Activated CD4-positive, alpha-beta T cell treated with anti-CD3 and anti-CD28 coated beads, Interleukin-2, amount 50 U/mL, for 4 hours (primary cell): Measurements from ENCODE around the gene FUT8.
"Not testable (repeated sequence)": the region's sequence is repeated elsewhere in the genome, so short reads cannot be mapped to it uniquely, and the experiment has no call there.

Experiments
- DNase-seq, 2 experiments: peaks; one replicate each; pipeline ENCODE4 v3.0.0-alpha.2; 2020

The FUT8 gene

DNA sequence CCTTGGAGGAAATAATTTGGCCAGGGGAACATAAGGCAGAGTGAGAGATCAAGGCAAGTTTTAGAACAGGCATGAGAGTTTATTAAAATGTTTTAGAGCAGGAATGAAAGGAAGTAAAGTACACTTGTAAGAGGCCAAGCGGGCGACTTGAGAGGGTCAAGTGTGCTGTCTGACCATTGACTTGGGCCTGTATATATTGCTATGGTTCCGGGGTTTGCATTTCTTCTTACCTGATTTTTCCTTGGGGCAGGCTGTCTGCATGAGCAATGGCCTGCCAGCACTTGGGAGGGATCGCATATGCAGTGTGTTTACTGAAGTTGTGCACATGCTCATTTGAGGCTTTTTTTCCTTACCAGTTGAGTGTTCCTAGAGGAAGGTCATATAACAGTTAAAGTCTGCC lies 214.8 kb downstream of the FUT8 start:
- no peak for DNase-seq

GRCh38 chr14:65628664-65629063 lies 216.1 kb downstream of the FUT8 start:
- DNase-seq, result no peak

DNA sequence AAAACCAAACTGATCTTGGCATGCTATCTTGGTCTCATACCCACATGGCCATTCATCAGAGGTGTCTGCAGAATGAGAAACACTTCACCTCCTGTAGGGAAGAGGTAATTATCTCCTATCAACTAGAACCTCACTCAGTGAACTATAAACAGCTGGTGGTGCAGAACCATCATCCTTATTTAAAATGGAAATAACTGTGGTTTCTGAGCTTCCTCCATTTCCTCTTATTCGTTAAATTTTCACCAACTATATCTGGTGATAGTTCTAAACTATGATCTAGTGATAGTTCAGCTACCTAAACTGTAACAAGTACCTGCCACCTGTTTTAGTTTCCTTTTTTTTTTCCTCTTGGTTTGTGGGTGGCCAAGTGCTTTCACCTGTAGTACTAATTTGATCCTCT lies 218.5 kb downstream of the FUT8 start:
- no peak for DNase-seq

DNA sequence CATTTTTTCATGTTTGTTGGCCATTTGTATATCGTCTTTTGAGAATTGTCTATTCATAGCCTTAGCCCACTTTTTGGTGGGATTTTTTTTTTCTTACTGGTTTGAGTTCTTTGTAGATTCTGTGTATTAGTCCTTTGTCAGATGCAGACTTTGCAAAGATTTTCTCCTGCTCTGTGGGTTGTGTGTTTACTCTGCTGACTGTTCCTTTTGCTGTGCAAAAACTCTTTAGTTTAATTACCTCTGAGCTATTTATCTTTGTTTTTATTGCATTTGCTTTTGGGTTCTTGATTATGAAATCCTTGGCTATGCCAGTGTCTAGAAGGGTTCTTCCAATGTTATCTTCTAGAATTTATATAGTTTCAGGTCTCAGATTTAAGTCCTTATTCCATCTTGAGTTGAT lies 220.0 kb downstream of the FUT8 start:
- no peak for DNase-seq

- not testable (repeated sequence) for DNase-seq
Measured at GRCh38 chr14:65633666-65634065, 221.1 kb downstream of the FUT8 start.

DNA sequence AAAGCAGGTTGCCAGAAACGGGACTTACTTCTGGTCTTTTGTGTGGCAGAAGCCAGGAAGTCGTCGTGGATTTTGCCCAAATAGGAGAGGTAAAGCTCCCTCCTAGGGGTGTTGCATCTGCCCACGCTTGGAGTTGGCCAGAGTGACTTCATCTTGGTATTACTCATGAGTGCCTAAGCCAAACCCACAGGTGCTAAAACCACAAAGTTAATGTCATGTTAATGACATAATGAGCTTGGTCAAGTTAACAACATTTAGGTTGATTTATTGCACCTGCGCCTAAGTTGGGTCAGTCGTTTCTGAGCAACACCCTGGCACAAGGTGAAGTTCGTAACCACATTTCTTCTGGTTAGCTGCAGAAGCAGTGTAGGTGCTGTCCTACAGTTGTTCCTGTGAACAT lies 225.2 kb downstream of the FUT8 start:
- peak; percentile 4 to 10 for DNase-seq

GRCh38 chr14:65639216-65639615 lies 226.7 kb downstream of the FUT8 start:
- DNase-seq, result no peak

DNA sequence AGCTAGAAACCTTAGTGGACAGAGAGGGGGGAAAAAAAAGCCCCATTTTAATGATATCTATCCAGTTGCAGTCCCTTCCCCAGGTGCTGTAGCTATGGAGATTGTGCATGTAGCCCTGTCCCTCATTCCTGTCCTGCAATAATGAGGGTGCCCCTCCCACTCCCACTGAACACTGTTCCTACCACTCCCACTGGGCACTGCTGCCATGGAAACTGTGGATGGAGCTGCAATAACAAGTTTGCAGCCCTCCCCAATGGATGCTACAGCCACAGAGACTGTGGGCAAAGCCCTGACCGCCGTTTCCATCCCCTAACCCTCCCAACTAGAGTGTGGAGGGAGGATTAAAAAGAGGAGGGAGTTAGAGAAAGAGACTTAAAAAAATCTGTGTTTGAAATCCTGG lies 238.3 kb downstream of the FUT8 start:
- no peak for DNase-seq

- DNase-seq, result no peak
Measured at GRCh38 chr14:65656554-65656953, 244.0 kb downstream of the FUT8 start.

DNA sequence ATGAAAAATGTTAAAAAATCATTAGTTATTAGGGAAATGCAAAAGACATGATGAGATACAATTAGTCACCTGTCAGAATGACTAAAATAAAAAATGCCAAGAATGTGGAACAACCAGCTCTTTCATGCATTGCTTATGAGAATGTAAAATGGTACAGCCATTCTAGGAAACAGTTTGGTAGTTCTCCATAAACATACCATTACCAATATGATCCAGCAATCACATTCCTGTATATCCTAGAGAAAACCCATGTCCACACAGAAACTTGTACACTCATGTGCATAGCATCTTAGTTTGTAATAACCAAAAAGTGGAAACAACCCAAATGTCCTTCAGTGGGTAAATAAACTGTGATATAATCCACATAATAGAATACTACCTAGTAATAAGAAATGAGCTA lies 245.7 kb downstream of the FUT8 start:
- no peak for DNase-seq

DNA sequence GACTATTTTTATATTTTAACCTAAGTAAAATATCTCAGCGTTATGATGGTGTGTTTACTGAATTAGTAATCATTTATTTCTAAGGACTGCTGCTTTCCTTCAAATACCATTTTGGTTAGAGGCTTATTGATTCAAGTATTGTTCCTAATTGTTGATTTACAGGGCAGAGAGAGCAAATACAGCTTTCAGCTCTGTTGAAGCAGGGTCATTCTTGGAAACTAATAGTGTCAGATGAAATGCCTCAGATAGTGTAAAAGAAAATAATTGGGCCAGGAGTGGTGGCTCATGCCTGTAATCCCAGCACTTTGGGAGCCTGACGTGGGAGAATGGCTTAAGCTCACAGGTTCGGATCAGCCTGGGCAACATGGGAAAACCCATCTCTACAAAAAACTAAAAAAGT lies 249.3 kb downstream of the FUT8 start:
- DNase-seq, result no peak

DNA sequence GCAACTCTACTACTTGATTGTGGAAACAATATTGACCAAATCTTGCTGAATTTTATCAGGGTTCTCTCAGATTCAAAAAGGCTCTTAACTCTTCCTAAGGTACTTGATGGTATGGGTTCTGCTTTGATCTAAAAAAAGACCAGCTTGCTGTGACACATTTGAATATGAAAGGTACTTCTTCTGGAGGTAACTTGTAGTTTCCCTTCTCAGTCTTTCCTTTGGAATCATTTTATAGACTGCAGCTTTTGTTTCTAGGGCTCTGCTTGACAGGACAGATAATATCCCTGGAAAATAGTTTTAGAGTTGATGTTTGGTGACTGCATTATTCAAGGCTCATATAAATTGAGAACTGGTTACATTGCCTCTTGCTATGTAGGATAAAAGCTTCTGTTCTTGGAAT lies 251.9 kb downstream of the FUT8 start:
- DNase-seq, result no peak

GRCh38 chr14:65676361-65677014 lies 264.0 kb downstream of the FUT8 start:
- DNase-seq, result no peak

- DNase-seq, result no peak
Measured at GRCh38 chr14:65685572-65685971, 273.0 kb downstream of the FUT8 start.

DNA sequence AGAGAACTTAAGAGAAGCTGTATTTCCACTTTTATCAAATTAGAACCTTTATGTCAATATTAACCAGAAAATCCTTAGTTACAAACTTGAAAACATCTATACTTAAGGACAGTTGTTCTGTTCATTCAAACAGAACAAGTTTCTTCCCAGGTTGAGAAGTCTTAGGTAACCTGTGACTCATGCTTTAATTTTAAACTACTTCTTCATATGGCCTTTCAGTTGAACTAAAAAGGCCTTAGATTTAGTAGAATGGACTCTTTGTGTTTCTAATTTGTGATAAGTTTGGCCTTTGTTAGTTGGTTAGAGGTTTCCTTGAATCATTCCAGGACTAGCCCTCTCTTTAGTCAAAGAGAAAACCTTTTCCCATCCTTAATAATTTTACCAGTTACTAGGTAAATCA lies 274.2 kb downstream of the FUT8 start:
- DNase-seq, result no peak

GRCh38 chr14:65689070-65689469 lies 276.5 kb downstream of the FUT8 start:
- DNase-seq, result no peak

DNA sequence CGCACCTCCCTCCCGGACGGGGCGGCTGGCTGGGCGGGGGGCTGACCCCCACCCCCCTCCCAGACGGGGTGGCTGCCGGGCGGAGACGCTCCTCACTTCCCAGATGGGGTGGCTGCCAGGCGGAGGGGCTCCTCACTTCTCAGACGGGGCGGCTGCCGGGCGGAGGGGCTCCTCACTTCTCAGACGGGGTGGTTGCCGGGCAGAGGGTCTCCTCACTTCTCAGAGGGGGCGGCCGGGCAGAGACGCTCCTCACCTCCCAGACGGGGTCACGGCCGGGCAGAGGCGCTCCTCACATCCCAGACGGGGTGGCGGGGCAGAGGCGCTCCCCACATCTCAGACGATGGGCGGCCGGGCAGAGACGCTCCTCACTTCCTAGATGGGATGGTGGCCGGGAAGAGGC lies 280.0 kb downstream of the FUT8 start:
- not testable (repeated sequence) for DNase-seq

DNA sequence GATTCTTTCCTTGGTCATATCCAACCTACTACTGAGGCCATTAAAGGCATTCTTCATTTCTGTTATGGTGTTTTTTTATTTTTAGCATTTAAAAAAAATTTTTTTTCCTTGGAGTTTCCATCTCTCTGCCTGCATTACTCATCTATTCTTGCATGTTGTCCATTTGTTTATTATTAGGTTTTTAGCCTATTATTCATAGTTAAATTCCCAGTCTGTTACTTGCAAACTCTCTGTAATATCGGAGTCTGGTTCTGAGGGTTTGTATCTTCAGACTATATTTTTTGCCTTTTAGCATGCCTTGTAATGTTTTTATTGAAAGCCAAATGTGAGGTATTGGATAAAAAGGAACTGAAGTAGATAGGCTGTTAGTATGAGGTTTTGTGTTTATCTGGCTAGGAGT lies 284.3 kb downstream of the FUT8 start:
- no peak for DNase-seq

DNA sequence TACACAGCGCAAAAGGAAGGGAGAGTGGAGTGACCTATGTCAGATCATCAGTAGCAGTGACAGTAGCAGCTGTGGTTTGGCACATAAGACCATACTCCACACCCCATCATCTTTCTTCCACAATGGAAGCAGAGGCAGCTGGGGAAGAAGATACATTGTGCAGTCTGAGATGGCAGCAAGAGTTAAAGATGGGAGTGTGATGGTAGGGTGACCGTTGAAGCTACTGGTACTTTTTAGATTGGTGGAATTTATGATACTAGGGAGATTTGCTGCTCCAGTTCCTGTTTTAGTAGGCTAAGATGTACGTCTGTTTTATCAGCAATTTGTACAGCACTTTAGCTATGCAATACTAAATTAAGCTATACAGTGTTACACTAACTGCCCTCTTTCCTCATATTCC lies 291.0 kb downstream of the FUT8 start:
- DNase-seq, result no peak

- no peak for DNase-seq
Measured at GRCh38 chr14:65703996-65704395, 291.5 kb downstream of the FUT8 start.

GRCh38 chr14:65704437-65704836 lies 291.9 kb downstream of the FUT8 start:
- DNase-seq, result no peak

GRCh38 chr14:65704850-65705249 lies 292.3 kb downstream of the FUT8 start:
- no peak for DNase-seq

- no peak for DNase-seq
Measured at GRCh38 chr14:65709576-65709975, 297.0 kb downstream of the FUT8 start.

DNA sequence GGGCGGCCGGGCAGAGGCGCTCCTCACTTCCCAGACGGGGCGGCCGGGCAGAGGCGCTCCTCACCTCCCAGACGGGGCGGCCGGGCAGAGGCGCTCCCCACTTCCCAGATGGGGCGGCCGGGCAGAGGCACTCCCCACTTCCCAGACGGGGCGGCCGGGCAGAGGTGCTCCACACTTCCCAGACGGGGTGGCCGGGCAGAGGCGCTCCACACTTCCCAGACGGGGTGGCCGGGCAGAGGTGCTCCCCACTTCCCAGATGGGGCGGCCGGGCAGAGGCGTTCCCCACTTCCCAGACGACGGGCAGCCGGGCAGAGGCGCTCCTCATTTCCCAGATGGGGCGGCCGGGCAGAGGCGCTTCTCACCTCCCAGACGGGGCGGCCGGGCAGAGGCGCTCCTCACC lies 304.3 kb downstream of the FUT8 start:
- not testable (repeated sequence) for DNase-seq

DNA sequence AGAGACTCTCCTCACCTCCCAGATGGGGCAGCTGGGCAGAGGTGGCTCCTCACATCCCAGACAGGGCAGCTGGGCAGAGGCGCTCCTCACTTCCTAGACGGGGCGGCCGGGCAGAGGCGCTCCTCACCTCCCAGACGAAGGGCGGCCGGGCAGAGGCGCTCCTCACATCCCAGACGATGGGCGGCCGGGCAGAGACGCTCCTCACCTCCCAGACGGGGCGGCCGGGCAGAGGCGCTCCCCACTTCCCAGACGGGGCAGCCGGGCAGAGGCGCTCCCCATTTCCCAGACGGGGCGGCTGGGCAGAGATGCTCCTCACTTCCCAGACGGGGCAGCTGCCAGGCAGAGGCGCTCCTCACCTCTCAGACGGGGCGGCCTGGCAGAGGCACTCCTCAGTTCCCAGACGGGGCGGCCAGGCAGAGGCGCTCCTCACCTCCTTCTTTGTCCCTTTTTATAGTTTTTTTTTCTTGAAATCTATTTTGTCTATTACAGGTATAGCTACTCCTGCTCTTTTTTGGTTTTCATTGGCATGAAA lies 304.9 kb downstream of the FUT8 start:
- not testable (repeated sequence) for DNase-seq
